ENCODE measurements around the gene LAMTOR1. TPM values are rescaled to one million over a fixed set of nuclear protein-coding genes. Genes with fewer than 3 reads are reported as not detected.

The LAMTOR1 gene
- total RNA-seq, 6 experiments from 2014 or later: 131 to 170 (median 145) TPM

DNA sequence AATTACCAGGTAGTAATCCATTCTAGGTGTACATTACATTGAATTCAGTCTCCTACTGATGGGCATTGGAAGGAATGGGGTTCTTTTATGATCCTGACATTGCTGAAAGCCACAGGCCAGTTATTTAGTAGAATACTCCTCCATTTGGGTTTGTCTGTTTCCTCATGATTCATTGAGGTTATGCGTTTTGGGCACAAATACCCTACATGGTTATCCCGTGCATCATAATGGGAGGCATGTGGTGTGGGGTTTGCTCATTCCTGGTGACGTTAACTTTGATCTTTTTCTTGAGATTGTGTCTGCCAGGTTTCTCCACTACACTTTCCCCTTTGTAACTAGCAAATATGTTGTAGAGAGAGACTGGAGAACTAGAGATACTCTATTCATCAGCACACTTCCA lies 38.0 kb upstream of the LAMTOR1 start:
- H3K27me3 Mint-ChIP-seq (ENCODE audit: insufficient read depth): no peaks in the 10 kb centered on the region
- H3K36me3 Mint-ChIP-seq (ENCODE audit: low read depth): peaks cover 13% of the 10 kb centered on the region; the same call in 1 of the 2 replicates

DNA sequence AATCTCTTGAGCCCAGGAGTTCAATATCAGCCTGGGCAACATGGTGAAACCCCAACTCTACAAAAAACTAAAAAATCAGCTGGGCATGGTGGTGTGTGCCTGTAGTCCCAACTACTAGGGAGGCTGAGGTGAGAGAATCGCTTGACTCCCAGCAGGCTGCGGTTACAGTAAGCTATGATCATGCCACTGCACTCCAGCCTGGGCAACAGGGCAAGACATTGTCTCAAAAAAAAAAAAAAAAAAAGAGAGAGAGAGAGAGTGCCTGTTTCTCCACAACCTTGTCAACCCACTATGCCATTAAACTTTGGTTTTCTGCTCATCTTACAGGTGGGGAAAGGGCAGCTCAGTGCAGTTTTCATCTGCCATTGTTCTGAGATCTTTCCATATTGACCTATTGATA lies 37.6 kb upstream of the LAMTOR1 start:
- TF ChIP-seq, protein P1, sequence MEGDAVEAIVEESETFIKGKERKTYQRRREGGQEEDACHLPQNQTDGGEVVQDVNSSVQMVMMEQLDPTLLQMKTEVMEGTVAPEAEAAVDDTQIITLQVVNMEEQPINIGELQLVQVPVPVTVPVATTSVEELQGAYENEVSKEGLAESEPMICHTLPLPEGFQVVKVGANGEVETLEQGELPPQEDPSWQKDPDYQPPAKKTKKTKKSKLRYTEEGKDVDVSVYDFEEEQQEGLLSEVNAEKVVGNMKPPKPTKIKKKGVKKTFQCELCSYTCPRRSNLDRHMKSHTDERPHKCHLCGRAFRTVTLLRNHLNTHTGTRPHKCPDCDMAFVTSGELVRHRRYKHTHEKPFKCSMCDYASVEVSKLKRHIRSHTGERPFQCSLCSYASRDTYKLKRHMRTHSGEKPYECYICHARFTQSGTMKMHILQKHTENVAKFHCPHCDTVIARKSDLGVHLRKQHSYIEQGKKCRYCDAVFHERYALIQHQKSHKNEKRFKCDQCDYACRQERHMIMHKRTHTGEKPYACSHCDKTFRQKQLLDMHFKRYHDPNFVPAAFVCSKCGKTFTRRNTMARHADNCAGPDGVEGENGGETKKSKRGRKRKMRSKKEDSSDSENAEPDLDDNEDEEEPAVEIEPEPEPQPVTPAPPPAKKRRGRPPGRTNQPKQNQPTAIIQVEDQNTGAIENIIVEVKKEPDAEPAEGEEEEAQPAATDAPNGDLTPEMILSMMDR (IDR thresholded peaks at IDR 0.05): no peak
- H3K4me1 Mint-ChIP-seq (ENCODE audit: low read depth): peaks cover 67% of the 10 kb centered on the region
- H3K27ac Mint-ChIP-seq: peak overlapping the region; percentile 95

More for the DNA sequence above, 38.0 kb upstream of the LAMTOR1 start:
- Mint-ChIP-seq H3K9me3 (peaks cover 12% of the 10 kb centered on the region; the same call in 1 of the 2 replicates), H3K4me1 (ENCODE audit: low read depth) (peaks cover 64% of the 10 kb centered on the region), H3K27ac (peak overlapping the region; percentile 95), H3K4me3 (peak overlapping the region; percentile 65)
- peak; percentile 96 for DNase-seq
- TF ChIP-seq, protein P1 (IDR thresholded peaks at IDR 0.05): no peak

DNA sequence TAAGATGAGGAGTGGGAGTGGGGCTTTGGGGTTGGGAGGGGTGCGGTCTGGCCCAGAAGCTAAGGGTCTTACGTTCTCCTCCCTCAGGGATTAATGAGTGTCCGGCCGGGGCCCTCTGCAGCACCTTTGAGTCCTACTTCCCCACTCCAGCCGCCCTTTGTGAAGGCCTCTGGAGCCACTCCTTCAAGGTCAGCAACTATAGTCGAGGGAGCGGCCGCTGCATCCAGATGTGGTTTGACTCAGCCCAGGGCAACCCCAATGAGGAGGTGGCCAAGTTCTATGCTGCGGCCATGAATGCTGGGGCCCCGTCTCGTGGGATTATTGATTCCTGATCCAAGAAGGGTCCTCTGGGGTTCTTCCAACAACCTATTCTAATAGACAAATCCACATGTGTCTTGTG lies 36.4 kb upstream of the LAMTOR1 start:
- peaks cover 13% of the 10 kb centered on the region; the same call in 1 of the 2 replicates for H3K36me3 Mint-ChIP-seq (ENCODE audit: low read depth)

More for the DNA sequence above, 37.6 kb upstream of the LAMTOR1 start:
- Mint-ChIP-seq H3K9me3 (peaks cover 12% of the 10 kb centered on the region; the same call in 1 of the 2 replicates), H3K27me3 (ENCODE audit: insufficient read depth) (no peaks in the 10 kb centered on the region), H3K36me3 (ENCODE audit: low read depth) (peaks cover 13% of the 10 kb centered on the region; the same call in 1 of the 2 replicates), H3K4me3 (peak overlapping the region; percentile 65)
- DNase-seq: no peak

DNA sequence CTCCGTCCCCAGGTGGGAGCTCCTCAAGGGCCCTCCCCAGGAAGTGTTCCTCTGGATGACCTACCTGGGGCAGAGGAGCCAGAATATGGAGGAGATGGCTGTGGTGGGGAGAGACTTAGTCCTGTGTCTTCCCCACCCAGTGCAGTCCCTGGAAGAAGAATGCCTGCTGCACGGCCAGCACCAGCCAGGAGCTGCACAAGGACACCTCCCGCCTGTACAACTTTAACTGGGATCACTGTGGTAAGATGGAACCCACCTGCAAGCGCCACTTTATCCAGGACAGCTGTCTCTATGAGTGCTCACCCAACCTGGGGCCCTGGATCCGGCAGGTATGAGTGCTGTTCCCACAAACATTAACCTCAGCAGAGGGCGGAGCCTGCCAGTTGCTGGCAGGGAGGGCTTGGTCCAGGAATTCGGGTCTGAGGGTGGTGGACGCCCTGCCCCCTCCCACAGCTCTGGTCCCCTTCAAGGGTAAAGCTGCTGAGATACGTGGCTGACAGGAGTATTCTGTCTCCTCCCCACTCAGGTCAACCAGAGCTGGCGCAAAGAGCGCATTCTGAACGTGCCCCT lies 35.8 kb upstream of the LAMTOR1 start:
- Mint-ChIP-seq H3K27ac (no peak overlapping the region), H3K27me3 (ENCODE audit: insufficient read depth) (no peaks in the 10 kb centered on the region; the same call in 1 of the 2 replicates), H3K36me3 (ENCODE audit: low read depth) (peaks cover 13% of the 10 kb centered on the region; the same call in 1 of the 2 replicates), H3K4me1 (ENCODE audit: low read depth) (peaks cover 58% of the 10 kb centered on the region), H3K9me3 (peaks cover 12% of the 10 kb centered on the region; the same call in 1 of the 2 replicates), H3K4me3 (no peak overlapping the region)
- TF ChIP-seq, protein P1 (IDR thresholded peaks at IDR 0.05): no peak
- no peak for DNase-seq

More for the DNA sequence above, 36.4 kb upstream of the LAMTOR1 start:
- H3K27me3 Mint-ChIP-seq (ENCODE audit: insufficient read depth): no peaks in the 10 kb centered on the region; the same call in 1 of the 2 replicates
- peak overlapping the region; percentile 65 for H3K4me3 Mint-ChIP-seq
- H3K27ac Mint-ChIP-seq: peak overlapping the region; percentile 95
- peaks cover 64% of the 10 kb centered on the region for H3K4me1 Mint-ChIP-seq (ENCODE audit: low read depth)
- no peak for DNase-seq
- TF ChIP-seq, protein P1 (IDR thresholded peaks at IDR 0.05): no peak
- peaks cover 12% of the 10 kb centered on the region; the same call in 1 of the 2 replicates for H3K9me3 Mint-ChIP-seq

DNA sequence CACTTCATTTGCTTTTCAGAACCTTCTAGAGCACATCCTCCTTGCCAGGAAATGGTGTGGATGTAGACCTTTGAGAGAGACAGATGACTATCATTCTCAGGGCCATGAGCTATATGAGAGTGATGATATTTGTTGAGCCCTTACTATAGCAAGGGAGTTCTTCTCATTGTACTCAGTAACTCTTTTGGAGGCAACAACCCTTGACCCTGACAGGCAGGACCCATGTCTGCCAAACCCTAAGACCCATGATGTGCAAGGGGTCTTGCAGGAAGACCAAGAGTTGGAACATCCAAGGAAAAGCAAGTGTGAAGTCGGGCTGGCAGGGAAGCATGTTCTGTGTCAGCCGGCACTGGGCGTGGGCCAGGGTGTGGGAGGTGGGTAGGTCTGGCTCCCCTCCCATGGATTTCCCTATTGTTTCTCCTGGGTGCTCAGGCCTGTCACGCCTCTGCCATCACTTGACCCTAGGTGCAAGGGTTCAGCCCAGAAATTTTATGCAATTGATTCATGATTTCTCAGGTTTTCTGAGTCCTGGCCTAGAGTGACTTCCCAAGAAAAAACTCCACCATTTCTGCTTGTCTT lies 33.7 kb upstream of the LAMTOR1 start:
- Mint-ChIP-seq H3K27ac (peak overlapping the region; percentile 67), H3K36me3 (ENCODE audit: low read depth) (peaks cover 13% of the 10 kb centered on the region; the same call in 1 of the 2 replicates), H3K27me3 (ENCODE audit: insufficient read depth) (no peaks in the 10 kb centered on the region; the same call in 1 of the 2 replicates), H3K9me3 (peaks cover 12% of the 10 kb centered on the region; the same call in 1 of the 2 replicates), H3K4me1 (ENCODE audit: low read depth) (peaks cover 55% of the 10 kb centered on the region), H3K4me3 (no peak overlapping the region)
- TF ChIP-seq, protein P1 (IDR thresholded peaks at IDR 0.05): no peak
- DNase-seq: no peak

All from HFFc6 (cell line).